ENCODE measurements around the gene GRM3. TPM values are rescaled to one million over a fixed set of nuclear protein-coding genes. Genes with fewer than 3 reads are reported as not detected.

GRM3 gene
- total RNA-seq, 2 donors from 2014 or later: not detected

GRCh38 chr7:86749741-86750665 is 106.3 kb downstream of the GRM3 start:
- DNase-seq (ENCODE audit: low spot score) (no peak), ATAC-seq (ENCODE audit: insufficient number of reproducible peaks, low FRiP score, low read depth) (no peak)
- no peaks in the 10 kb centered on the region for H3K27me3 ChIP-seq (replicated peaks; ENCODE audit: insufficient read depth)
- H3K36me3 ChIP-seq: no peaks in the 10 kb centered on the region
- no peaks in the 10 kb centered on the region for H3K9me3 ChIP-seq
- peaks cover 0 to 10% of the 10 kb centered on the region in 2 donors for H3K4me1 ChIP-seq (ENCODE audit: control insufficient read depth in 1 of 2, low read depth in 2 of 2)
- H3K4me3 ChIP-seq: no peak overlapping the region
- TF ChIP-seq CTCF (IDR thresholded peaks at IDR 0.05): no peak
- no peak overlapping the region for H3K27ac ChIP-seq

DNA sequence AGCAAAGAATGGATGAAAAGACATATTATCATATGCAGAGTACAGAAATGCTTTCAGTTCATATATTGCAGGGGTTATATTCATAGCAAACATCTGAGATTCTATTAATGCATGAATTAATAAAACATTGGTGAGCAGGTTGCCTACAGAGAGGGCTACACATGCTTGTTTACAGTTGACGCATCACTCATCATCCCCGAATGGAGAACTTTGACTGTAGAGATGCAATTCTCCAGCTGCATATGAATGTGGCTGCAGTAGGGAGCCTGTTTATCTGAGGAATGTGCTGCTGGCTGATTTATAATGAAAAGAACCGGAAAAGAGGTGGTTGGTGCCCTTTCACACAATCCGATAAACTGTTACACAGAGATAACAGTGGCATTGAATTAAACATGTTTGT is 116.5 kb downstream of the GRM3 start:
- no peak for TF ChIP-seq CTCF (IDR thresholded peaks at IDR 0.05)

DNA sequence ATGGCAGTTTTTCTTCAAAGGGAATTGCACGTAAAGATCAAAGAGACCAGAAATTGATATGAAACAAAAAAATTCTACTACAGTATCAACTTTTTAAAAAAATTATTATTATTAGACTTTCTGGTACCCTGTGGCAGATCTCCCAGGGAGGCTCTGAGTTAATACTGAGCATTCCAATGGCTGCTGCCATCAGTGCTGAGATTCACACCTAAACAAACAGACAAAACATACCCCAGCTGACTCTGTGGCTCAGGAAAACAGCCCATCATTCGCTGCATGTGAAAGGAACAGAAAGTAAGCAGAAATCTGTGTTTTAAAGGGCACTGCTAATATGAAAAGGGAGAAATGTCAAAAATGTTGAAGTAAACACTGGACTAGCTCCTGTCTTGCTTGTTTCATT is 118.4 kb downstream of the GRM3 start:
- Histone ChIP-seq H3K27me3 (replicated peaks; ENCODE audit: insufficient read depth) (no peaks in the 10 kb centered on the region), H3K4me3 (no peak overlapping the region)

More for the DNA sequence above, 116.5 kb downstream of the GRM3 start:
- no peaks in the 10 kb centered on the region for H3K9me3 ChIP-seq
- no peak overlapping the region for H3K4me3 ChIP-seq
- H3K36me3 ChIP-seq: no peaks in the 10 kb centered on the region
- ATAC-seq (ENCODE audit: insufficient number of reproducible peaks, low FRiP score, low read depth): no peak
- H3K27me3 ChIP-seq (replicated peaks; ENCODE audit: insufficient read depth): no peaks in the 10 kb centered on the region
- DNase-seq (ENCODE audit: low spot score): no peak
- no peaks in the 10 kb centered on the region for H3K4me1 ChIP-seq (ENCODE audit: control insufficient read depth in 1 of 2, low read depth in 2 of 2)
- no peak overlapping the region for H3K27ac ChIP-seq

GRCh38 chr7:86765931-86766330 is 122.2 kb downstream of the GRM3 start:
- H3K27ac ChIP-seq: no peak overlapping the region
- ATAC-seq (ENCODE audit: insufficient number of reproducible peaks, low FRiP score, low read depth) (no peak), DNase-seq (ENCODE audit: low spot score) (no peak)
- H3K27me3 ChIP-seq (replicated peaks; ENCODE audit: insufficient read depth): no peaks in the 10 kb centered on the region
- no peaks in the 10 kb centered on the region for H3K36me3 ChIP-seq
- no peak overlapping the region for H3K4me3 ChIP-seq
- H3K9me3 ChIP-seq: no peaks in the 10 kb centered on the region
- H3K4me1 ChIP-seq (ENCODE audit: control insufficient read depth in 1 of 2, low read depth in 2 of 2): no peaks in the 10 kb centered on the region
- no peak for TF ChIP-seq CTCF (IDR thresholded peaks at IDR 0.05)

More for the DNA sequence above, 118.4 kb downstream of the GRM3 start:
- Histone ChIP-seq H3K36me3 (no peaks in the 10 kb centered on the region), H3K4me1 (ENCODE audit: control insufficient read depth in 1 of 2, low read depth in 2 of 2) (no peaks in the 10 kb centered on the region), H3K9me3 (no peaks in the 10 kb centered on the region), H3K27ac (no peak overlapping the region)
- no peak for DNase-seq (ENCODE audit: low spot score)
- TF ChIP-seq CTCF (IDR thresholded peaks at IDR 0.05): no peak
- ATAC-seq (ENCODE audit: insufficient number of reproducible peaks, low FRiP score, low read depth): no peak

- Histone ChIP-seq H3K27me3 (replicated peaks; ENCODE audit: insufficient read depth) (no peaks in the 10 kb centered on the region), H3K9me3 (no peaks in the 10 kb centered on the region), H3K4me3 (no peak overlapping the region), H3K36me3 (no peaks in the 10 kb centered on the region), H3K4me1 (ENCODE audit: control insufficient read depth in 1 of 2, low read depth in 2 of 2) (no peaks in the 10 kb centered on the region), H3K27ac (no peak overlapping the region)
- DNase-seq (ENCODE audit: low spot score) (no peak), ATAC-seq (ENCODE audit: insufficient number of reproducible peaks, low FRiP score, low read depth) (no peak)
- no peak for TF ChIP-seq CTCF (IDR thresholded peaks at IDR 0.05)
Measured at GRCh38 chr7:86768394-86768793, 124.7 kb downstream of the GRM3 start.
